HEK293T (cell line): ENCODE data around the gene CASQ2.

Experiments
- FOXM1 ChIP-seq: fragments of 450-650 bp; IDR thresholded peaks from 2 replicates; pipeline ENCODE4 v1.6.1; 2017; ENCODE audit warnings: mild to moderate bottlenecking, borderline replicate concordance
- HDGF ChIP-seq: fragments of 450-650 bp; IDR thresholded peaks from 2 replicates; pipeline ENCODE4 v1.6.1; 2017; ENCODE audit warnings: antibody characterized with exemption, borderline replicate concordance
- SP1 ChIP-seq: fragments of 450-650 bp; IDR thresholded peaks from 2 replicates; pipeline ENCODE4 v1.6.1; 2017

DNA sequence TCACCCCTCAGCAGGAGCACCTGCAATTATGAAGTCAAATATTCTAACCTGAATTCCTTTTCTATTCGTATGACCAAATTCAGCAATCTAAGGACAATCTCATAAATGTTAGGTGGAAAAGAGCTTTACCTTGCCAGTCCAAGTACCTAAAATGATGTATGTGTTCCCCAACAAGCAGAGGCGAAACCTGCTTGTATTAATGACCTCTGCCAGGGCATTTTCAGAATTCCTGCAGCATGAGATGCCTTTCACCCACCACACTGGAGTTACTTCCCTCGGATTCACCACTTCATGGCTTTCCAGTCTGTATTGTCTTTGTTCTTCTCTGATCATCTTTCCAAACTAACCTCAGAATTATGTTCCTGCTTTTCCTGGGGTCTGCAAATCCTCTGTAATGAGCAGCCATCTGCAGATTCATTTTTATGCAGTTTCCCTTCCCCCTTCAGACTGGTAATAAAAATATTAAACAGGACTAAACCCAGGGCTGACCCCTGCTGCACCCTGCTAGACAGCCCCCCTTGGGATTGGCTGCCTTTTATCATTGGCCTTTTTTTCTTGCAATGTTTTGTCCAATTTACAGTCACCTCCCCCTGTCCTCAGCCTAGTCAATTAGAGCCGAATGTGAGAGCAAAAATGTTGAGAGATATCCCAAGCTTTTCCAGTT, 26.6 kb upstream of the CASQ2 start:
- TF ChIP-seq SP1 (no peak), HDGF (no peak), FOXM1 (no peak)
